Activated CD4-positive, alpha-beta T cell treated with anti-CD3 and anti-CD28 coated beads for 48 hours (primary cell): ENCODE measurements around the gene ASMTL.
"Not testable (repeated sequence)": the region's sequence is repeated elsewhere in the genome, so short reads cannot be mapped to it uniquely, and the experiment has no call there.

Experiments
- DNase-seq: peaks from one replicate; pipeline ENCODE4 v3.0.0-alpha.2; 2020

Gene ASMTL

DNA sequence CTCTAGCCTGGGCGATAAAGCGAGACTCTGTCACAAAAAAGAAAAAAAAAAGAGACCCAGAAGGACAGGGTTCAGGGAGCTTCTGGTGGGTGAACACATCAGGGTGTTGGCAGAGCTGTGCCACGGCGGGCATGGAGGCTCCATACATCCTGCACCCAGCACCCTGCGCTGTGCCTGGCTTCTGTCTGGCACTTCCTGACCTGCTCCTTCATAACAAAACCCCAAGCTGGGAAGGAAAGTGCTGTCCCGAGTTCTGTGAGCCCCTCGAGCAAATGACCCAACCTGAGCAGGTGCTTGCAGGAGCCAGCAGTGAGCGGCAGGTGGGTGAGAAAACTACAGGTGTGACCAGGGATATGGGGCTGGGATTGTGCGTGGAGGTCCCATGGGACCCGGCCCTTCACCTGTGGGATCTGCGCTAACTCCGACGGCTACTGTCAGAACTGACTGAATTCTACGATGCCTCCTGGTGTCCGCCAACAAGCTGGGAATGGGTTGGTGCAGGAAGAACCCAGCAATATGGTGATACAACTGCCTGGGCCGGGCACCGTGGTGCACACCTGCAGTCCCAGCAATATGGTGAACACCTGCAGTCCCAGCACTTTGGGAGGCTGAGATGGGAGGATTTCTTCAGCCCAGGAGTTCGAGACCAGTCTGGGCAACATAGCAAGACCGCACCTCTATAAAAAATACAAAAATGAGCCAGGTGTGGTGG is 18.9 kb downstream of the ASMTL start:
- DNase-seq, result no peak

DNA sequence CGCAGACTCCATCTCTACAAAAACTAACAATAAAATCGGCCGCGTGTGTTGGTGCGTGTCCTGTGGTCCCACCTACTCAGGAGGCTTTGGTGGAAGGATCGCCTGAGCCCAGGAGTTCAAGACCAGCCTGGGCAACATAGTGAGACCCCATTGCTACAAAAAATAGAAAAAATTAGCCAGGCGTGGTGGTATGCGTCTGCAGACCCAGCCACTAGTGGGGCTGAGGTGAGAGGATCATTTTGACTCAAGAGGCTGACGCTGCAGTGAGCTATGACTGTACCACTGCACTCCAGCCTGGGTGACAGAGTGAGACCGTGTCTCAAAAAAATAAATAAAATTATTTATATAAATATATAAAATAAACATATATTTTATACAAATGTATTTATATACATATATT is 22.3 kb downstream of the ASMTL start:
- no peak for DNase-seq

- DNase-seq, result peak; percentile 2
Observed at GRCh38 chrX:1427756-1428155, 25.0 kb downstream of the ASMTL start.

GRCh38 chrX:1426321-1426720 is 26.4 kb downstream of the ASMTL start:
- DNase-seq, result peak; percentile 1

DNA sequence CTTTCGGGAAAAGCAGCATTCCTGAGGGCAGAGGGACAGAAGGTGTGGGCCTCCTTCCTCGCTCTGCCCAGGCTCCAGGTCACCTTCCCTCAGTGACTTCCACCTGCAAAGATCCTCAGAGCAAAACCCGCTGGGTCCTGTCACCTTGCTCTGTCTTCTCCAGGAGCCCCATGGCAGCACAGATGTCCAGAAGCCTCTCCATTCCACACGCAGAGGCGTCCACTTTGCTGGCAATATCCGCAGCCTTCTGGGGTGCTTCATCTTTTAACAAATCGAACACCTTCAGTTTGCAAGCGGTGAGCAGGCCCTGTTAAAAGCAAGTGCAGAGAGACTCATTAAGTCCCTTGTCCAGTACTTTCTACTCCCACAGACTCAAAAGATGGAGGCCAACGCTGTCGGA is 27.3 kb downstream of the ASMTL start:
- DNase-seq, result peak; percentile 1

DNA sequence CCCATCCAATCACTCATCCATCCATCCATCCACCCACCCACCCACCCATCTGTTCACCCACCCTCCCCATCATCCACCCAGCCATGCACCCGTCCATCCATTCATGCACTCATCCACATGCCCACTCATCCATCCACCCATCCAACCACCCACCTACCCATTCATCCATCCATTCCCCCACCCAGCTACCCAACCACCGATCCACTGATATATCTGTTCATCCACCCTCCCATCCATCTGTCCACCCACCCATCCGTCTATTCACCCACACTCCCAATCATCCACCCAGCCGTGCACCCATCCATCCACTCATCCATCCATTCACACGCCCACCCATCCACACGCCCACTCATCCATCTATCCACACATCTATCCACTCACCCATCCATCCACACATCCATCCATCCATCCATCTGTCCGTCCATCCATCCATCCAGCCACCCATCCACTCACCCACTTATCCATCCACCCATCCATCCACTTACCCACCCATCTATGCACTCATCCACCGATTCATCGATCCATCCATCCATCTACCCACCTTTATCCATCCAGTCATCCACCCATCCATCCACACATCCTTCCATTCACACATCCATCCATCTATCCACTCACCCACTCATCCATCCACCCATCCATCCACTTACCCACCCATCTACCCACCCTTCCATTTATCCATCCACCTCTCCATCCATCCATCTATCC is 28.4 kb downstream of the ASMTL start:
- peak; percentile 1 for DNase-seq

DNA sequence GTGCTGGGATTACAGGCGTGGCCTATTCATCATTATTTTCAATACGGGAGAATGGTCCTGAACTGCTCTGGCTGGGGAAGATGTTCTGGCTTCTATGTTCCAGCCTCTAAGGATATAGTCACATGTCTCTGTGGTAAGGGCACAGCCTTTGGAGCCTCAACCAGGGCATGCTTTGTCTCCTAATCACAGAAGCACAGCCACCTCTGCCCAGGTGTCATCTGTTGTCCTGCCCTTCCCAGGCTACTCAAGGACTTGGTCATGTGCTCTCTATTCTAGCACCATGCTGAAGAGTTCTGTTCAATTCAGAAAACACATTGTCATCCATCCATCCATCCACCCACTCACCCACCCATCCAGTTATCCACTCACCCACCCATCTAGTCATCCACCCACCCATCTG is 29.5 kb downstream of the ASMTL start:
- peak; percentile 1 for DNase-seq

GRCh38 chrX:1422135-1422465 is 30.6 kb downstream of the ASMTL start:
- no peak for DNase-seq

- DNase-seq, result peak; percentile 2
Observed at GRCh38 chrX:1421433-1422134, 31.1 kb downstream of the ASMTL start.

- DNase-seq, result peak; percentile 2
Observed at GRCh38 chrX:1420371-1420770, 32.3 kb downstream of the ASMTL start.

GRCh38 chrX:1419545-1420355 is 33.0 kb downstream of the ASMTL start:
- DNase-seq, result peak; percentile 2

GRCh38 chrX:1418901-1419544 is 33.7 kb downstream of the ASMTL start:
- peak; percentile 3 for DNase-seq

DNA sequence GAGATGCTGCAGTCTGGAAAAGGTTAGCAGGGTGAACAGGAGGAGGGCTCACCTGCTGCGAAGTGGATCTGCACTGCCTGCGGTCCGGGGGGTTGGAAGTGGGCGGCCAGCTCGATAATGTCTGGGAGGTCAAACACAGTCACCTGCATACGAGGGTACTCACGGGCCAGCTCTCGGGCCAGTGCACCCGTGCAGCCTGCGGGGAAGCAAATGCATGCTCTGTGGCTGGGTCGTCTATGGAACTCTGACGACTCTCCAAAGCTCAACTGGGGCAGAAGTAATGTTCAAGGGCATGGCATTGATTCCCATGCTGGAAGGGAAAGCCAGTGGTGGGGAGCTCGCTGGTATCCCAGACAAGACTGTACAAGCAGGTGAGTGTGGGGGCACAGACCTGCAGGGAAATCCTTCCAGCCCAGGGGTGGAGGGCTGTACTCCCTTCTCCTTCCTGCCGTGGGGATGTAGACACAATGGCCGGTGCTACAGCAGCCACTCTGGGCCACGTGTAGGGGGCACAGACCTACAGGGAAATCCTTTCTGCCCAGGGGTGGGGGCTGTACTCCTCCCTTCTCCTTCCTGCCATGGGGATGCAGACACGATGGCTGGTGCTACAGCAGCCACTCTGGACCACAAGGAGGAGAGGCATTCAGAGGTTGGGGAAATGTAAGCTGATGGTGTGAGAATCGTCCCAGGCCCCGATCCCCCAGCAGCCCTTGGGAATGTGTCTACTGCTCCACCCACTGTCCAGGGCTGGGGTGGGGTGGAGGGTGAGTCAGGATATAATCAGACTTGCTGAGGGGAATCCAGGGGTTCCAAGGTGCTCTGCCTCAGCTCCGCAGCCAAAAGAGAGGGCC is 34.6 kb downstream of the ASMTL start:
- peak; percentile 3 for DNase-seq

- peak; percentile 1 for DNase-seq
Observed at GRCh38 chrX:1416965-1417760, 35.5 kb downstream of the ASMTL start.

DNA sequence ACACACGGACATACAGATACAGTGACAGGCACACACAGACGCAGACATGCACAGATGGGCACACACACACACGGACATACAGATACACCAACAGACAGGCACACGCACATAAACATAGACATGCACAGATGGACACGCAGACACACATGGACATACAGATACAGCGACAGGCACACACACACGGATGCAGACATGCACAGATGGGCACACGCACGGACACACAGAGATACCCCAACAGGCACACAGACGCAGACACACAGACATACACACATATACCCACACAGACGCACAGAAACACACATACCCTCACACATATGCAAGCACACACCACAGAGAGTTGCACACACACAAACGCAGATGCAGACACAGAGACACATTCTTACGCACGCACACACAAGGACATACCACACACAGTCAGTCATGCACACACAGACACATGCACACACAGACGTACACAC is 36.4 kb downstream of the ASMTL start:
- DNase-seq, result no peak

- DNase-seq, result peak; percentile 2
Observed at GRCh38 chrX:1412551-1413161, 40.1 kb downstream of the ASMTL start.

DNA sequence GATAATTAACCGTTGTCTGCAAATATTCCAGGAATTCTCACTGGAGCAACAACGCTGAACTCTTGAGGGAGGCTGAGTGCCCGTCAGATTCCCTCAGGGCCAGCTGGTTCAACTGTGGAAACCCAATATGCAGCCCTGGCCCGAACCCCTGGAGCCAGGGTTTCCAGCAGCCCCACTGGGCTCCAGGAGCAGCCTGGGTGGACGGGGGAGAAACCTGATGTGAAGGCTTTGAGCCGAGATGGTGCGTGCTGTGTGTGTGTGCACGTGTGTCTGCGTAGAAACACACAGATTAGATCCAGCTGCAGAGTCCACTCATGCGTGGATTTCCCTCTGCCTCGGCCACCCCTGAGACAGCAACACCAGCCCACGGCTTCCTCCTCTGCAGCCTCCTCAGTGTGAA is 41.4 kb downstream of the ASMTL start:
- DNase-seq, result peak; percentile 1

DNA sequence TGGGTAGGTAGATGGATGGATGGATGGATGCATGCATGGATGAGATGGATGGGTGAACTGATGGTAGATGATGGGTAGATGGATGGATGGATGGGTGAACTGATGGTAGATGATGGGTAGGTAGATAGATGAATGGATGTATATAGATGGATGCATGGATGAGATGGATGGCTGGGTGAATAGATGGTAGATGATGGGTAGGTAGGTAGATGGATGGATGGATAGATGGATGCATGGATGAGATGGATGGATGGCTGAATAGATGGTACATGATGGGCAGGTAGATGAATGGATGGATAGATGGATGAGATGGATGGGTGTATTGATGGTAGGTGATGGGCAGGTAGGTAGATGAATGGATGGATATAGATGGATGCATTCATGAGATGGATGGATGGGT is 45.7 kb downstream of the ASMTL start:
- no peak for DNase-seq

DNA sequence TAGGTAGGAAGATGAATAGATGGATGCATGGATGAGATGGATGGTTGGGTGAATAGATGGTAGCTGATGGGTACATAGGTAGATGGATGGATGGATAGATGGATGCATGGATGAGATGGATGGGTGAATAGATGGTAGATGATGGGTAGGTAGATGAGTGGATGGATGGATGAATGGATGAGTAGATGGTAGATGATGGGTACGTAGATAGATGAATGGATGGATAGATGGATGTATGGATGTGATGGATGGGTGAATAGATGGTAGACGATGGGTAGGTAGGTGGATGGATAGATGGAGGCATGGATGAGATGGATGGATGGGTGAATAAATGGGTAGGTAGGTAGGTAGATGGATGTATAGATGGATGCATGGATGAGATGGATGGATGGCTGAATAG is 46.9 kb downstream of the ASMTL start:
- DNase-seq, result not testable (repeated sequence)

GRCh38 chrX:1403867-1404266 is 48.8 kb downstream of the ASMTL start:
- not testable (repeated sequence) for DNase-seq
